HG03378 (cell line): Measurements from ENCODE around the gene WDFY2.

Experiments used
- ATAC-seq: cut with Tn5 transposase; IDR thresholded peaks from one replicate; pipeline ENCODE4 v1.9.1; 2021; ENCODE audit warnings: mild to moderate bottlenecking, moderate library complexity; ENCODE audit not compliant: unreplicated experiment

WDFY2 gene

DNA sequence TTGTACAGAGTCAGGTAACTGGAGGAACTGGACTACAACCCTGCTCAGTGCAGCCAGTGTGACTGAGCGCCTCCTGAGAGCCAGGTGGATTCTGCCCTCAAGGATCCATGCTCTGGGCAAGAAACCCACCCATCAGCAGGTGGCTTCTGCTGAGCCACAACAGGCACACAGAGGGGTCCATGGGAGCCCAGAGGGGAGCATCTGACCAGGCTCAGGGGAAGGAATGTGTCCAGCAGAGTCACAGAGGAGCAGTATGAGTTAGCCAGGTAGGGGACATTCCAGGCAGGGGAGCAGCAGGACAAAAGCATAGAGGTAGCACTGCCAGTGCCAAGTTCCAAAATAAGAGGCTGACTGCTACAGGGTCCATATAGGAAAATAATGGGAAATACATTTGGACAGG is 199.8 kb downstream of the WDFY2 start:
- no peak for ATAC-seq

DNA sequence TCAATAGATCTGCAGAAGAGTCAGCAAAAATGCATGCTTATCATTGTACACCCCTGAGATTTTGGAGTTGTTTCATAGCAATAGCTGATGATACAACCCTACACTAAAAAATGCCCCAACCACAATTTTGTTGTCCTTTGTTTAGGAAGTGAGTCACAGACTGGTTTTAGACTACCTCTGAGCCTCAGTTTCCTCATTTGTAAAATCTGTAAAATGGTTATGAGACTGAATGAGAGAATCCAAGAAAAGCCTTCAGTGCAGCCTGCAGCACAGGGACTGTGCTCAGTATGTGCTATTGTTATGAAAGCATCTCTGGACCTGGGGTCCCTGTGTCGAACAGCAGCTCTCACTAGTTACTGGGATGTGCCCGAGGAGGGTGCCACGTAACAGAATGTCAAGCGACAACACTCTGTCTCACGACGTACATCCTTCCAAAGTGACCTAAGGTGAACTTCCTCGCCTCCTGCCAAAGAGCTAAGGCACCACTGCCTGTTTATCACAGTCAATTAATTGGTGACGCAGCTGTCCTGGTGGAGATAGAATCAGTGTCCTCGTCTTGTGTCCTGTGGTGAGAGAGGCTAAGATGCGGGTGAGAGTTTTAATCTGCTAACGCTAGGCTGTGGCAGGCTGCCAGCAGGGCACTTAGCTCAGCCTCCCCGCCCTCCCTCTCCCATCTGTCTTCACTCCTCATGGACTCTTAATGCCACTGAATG is 201.6 kb downstream of the WDFY2 start:
- no peak for ATAC-seq

DNA sequence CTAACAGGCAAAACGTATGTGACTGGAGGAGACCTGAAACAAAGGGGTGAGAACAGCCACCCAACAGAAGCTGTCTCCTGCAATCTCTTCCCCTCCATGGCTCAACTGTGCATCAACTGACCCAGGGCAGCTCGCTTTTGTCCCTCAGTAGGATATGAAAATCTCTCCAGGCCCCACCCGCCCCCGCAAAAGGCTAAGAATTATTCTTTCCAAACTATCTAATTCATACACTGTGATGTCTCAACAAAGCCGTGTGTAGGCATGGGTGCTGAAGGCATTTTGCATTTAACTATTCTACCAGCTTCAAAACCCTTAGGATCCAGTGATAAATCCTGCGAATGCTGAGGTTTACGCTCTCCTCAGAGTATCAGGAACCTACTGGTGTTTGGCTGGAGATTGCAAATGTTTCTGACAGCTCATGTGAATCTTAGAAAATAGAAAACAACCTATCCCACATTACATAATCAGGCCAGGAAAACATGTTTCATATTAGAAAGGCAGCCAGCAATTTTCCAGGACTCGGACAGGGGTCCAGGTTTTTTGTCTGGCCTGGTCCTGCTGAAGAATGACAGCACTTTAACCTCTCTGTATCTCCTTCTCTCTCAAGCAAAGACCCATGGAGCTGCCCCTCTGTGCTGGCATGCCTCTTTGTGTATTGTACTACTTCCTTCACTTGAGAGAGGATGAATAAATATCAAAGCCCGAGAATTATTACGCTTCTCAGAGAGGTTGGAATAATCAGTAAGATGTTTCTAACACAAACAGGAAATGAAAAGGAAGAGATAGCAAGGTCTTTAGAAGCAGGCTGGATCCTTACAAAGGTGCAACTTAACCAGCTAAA is 202.4 kb downstream of the WDFY2 start:
- no peak for ATAC-seq

DNA sequence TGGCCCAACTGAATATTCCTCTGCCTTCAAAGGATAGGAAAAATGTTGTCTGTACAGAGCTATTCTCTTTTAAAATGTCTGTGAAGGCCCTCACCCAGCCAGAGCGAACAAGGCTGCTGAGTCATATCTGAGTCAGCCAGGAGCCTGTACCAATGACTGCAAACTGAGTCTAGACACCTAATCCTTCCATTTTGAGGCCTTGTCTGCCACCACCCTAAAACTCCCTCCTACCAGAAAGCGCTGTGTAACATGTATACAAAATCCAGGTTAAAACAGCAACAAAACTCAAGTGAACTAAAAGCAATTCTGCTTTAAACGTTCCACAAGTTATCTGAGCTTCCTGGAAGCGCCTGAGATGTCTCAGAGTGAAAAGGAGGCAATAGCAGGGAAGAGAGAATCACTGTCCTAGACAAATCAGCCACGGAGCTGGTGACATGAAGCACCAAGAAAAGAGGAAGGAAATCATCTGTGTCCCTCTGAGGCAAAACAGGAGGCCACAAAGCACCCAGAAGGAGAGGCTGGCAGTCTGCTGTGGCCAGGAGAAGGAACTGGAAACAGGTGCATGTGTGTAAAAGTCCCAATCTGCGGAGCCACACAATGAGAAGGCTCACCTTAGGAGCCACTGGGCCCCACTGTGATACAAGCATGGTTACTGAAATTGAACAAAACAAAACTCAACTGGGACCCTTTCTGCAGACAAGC is 209.5 kb downstream of the WDFY2 start:
- ATAC-seq, result peak; percentile 60

DNA sequence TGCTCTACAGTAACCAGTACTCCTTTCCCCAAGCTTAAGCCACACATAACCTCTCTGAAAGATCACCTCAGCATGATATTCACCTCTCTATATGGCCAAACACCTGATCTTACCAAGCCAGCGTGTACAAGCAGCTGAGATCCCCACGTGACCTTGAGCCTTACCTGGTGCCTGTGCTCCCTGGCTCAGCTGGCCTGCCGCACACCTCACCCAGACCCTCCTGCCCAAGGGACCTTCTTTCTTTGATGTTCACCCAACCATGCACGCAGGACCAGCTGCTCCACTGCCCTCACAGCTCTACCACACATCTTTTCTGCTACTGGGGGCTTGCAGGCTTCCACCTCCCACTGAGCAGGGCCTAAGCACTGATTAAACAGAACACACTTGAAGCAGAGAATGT is 210.7 kb downstream of the WDFY2 start:
- ATAC-seq, result no peak

DNA sequence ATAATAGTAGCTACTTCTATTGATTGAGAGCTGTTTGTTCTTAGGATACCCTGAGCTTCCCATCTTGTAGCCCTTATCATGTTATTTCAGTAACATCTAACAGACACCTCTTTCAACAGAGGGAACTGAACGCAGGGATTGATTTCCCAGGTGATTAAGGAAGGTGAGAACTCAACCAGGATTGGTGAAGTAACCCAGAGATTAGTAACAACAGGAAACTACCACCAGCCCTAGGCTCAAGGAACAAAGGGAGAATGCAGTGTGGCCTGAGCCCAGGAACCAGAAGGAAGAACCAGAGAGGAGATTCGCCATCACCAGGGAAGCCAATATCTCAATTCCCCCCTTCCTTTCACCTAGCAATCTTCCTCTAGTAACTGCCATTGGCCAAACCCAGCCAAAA is 211.2 kb downstream of the WDFY2 start:
- ATAC-seq, result no peak

DNA sequence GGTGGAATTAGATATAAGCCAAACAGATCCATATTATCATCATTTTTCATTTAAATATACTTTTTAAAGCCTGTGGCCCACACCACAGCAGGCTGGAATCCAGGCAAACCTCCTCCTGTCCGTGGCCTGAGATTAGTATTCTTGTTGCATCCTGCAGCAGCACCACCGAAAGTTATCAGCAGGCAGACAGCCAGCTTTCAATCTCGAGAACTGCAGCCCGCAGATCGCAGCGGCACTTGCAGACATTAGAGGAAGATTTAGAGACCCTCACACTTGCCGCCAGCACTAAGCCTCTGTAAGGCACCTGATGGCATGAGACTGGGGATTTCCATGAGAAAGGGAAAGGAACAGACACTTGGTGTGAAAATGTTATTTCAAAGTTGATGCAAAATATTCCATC is 212.3 kb downstream of the WDFY2 start:
- no peak for ATAC-seq

DNA sequence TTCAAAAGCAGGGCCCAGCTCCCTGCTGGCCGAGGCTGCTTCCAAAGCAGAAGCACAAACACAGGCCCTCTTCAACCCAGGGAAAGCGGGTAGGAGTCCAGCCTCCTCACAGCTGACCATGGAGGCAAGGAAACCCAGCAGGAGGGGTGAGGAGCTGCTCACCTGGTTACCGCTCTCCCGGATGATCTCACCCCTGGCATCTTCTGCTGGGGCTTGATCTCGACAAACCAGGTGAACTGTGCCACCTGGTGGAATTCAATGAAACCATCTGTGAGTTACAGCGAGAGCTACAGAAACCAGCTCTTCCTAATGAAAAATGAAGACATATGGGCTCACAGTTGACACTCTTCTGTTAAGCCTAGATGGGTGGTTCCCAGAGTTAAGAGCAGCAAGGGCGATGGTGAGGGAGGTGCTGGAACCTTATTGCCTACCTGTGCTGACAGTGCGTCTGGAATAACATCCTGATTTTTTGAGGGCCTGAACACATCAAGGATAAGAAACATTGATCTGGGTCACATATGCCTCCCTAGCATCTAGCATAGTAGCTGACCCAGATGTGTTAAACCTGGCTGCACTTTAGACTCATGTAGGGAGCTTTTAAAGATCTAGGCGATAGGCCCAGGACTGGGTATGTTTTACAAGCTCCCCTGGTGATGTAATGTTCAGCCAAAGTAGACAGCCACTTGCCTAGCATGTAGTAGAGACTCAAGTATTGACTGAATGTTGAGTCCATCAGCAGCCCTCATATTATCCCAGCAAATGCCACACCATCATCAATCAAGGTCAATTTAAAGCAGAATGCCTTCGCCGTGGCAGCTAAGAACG is 213.6 kb downstream of the WDFY2 start:
- no peak for ATAC-seq

DNA sequence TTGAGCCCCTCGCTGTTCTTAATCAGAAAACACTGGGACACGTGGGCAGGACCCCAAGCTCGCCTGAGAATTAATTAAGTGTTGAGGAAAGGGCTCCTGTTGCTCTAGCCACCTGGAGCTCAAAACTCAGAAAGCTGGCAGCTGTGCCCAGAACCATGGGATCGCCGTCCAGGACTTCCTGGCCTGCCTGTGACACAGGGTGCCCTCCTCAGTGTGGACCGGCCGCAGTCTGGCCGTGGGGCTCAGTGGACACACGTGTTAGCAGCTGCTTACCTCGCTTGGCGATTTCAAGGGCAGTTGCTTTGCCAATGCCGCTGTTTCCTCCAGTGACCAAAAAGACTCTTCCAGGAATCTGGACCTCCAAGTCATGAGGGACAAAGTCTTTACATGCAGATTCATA is 215.0 kb downstream of the WDFY2 start:
- ATAC-seq, result no peak

DNA sequence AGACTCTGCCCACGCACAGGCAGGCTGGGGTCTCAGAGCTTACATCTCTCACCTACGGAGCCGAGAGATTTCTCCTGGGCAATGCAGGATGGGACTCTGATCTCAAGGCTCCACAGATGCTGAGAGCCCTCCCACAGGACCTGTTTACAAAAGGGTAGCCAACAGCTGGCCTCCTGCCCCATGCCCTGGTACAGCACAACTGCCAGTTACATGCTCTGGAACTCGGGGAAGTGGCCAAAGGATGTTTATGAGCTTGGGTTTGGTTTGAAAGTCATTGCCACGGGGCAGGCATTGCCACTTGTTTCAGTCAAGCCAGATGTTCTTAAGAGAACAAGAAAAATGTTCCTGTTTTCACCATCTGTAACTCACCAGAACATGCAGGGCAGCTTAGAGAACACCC is 216.2 kb downstream of the WDFY2 start:
- no peak for ATAC-seq

DNA sequence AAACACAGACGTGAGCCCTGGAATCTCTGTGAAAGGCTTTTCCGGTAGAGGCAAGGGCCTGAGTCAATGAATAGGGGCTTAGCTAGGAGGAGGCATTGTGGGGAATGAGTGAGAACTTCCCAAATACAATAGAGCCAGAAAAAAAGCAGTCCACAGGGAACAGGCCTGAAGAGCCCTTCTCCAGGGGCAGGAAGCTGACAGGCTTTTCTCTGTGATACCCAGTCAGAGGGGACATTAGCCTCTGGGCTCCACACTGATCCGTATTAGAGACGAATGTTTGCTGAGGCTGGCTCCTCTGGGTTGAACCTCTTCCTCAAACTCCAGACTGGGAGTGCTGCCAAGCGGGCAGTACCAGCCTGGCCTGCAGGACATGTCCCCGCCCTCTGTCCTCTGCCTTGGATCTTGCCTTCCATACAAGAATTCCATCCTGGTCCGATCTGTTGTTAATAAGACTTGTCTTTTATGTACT is 217.4 kb downstream of the WDFY2 start:
- no peak for ATAC-seq

DNA sequence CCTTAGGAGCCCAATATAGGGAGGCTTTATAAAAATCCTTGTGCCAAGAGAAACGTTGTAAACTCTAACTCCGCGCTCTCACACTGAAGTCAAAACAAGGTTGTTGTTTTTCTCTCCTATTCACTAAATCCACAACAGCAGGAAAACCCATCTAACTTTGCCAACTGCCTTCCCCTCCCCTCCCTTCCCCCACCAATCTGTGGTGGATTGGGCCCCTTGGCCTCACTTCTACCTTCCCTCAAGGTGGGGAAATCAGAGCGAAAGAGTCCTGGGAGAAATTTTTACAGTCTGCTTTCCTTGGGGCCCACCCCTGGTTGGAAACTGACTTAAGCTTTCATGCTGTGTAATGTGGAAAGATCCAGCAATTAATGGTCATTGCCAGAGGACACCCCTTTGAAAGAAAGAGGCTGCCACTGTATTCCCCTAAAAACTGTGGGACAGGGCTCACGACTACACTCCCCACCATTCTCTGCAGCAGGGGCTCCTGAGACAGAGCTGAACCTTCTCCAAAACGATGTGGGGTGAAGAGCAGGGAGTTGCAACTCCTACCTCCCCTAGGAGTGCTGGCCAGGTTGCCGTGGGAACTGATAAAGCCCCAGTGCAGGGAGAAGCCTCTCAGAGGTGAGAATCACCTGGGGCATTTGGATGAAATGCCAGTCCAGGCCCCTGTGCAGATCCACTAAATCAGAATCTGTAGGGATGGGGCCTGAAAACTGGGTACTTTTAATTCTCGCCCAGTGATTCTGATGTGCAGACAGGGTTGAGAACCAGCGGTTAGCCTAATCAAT is 218.6 kb downstream of the WDFY2 start:
- no peak for ATAC-seq

DNA sequence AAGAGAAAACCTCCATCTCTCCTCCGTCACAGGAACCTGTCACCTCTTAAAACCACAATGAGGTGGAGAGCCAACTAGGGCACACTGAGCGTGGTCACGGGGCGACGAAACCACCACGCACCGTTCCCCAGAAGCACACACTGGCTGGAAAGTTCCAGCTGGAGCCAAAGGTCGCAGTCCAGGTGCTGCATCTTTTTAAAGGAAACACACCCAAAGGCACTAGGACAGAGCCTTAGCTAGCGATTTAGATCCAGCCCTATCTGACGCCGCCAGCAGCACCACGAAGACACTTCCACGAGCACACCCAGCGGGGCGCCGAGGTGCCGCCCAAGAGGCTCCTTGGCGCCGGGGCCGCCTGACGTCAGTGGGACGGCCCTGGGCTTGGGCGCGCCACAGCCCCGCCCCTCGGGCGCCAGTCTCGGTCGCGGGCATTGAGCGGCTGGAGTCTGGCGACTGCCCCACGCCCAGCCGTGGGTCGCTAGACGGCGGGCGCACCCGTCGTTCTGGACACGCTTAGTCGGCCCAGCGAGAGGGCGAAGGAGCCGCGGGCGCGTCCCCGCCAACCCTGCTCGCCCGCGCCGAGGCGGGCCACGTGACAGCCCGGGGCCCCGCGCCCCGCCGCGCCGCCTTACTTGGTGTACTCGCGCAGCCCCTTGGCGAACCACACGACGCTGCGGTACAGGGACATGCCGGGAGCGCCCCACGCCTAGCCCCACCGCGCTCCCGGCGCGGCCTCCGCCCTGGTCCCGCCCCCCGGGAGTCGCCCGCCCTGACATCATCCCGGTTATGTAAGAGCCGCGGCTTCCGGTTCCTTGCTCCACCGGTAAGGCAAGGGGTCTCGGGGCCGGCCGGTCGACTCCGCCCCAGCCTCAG is 219.4 kb downstream of the WDFY2 start, which contains the start of gene DHRS12:
TSS of gene DHRS12 (minus strand) at position 742 of the 873 bp plus-strand sequence. CDS start 4,504 bp downstream, outside the sequence.
- ATAC-seq, result peak; percentile 65

DNA sequence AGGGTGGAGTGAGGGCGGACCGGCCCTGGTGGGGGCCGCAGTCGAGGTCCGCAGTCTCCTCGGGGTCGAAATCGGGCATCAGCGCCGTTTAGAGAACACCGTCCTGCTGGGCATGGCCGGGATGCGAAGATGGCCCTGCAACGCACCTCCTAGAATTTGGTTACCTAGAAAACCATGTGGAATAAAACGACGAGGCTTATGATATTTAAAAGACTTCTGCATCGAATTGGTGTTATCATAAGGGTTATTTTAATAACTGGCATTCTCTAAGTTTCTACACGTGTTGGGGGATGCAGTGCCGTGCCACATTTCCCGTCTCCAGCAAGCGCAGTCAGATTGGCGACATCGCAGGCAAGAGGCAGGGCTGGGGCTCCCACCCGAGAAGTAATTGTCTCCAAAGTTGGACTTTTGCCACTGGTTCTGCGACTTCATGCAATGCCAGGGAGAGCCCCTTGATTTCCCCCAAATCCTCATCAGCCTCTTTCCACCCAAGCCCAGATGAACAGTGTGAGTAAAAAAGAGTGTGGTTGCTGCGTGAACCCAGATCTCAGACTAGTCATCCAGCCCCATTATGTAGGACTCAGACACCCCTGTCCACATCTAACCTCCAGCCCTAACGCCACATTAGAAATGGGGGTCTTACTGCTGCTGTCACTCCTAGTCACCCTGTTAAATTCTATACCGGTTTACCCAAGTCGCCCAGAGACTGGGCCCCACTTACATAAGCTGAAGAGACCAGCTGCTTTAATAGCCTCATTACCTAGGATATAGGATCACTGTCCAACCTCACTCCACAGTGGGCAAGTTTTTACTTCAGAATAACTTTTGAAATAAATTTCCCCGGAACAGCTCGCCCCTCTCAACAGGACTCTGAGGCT is 220.3 kb downstream of the WDFY2 start:
- no peak for ATAC-seq

DNA sequence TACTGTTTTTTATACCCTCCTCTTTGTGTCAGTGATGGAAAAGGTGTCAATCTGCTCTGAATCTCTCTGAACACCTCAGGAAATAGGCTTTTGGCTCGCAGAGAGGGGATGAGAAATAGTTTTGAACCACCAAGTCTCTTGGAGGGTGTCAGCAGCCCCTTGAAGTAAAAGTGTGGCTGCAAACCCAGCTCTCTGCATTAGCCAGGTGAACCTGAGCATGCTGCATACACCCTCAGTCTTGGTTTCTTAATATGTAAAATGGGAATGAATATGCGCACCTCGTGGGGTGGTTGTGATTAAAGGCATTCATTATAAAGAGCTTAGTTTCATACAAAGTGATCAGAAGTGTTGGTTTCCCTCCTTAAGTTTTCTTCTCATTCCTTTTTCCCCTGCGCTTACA is 221.1 kb downstream of the WDFY2 start:
- no peak for ATAC-seq

DNA sequence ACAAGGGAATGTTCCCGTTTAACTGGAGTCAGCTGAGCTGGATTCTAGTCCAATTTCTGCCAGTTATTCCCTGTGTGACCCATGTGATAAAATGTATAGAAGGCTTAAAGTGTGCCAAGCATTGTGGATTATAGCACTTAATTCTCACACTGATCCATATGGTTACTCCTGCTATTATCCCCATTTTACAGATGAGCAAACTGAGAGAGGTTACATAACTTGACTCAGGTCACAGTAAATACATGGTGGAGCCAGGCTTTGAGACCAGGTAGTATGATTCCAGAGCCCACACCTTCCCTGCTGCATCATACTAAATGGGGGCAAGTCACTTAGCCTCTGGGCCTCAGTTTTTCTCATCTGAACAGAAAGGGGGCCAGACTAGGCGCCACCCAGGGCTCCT is 221.7 kb downstream of the WDFY2 start:
- no peak for ATAC-seq

DNA sequence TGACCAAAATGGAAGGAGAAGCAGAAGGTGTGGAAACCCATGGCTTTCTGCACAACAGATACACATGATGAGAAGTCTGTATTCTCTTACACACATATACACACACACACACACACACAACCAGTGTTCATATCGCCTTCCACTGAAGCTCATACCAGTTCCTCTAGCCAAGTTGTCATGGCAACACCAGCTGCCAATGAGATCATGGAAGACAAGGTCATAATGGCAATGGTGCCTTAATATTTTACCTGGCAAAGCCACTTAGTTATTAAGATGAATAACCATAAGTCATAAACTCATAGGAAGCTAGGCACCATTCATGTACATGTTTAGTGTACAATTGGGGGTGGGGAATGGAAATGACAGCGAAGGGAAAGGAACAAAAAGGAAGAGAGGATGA is 222.3 kb downstream of the WDFY2 start:
- no peak for ATAC-seq

DNA sequence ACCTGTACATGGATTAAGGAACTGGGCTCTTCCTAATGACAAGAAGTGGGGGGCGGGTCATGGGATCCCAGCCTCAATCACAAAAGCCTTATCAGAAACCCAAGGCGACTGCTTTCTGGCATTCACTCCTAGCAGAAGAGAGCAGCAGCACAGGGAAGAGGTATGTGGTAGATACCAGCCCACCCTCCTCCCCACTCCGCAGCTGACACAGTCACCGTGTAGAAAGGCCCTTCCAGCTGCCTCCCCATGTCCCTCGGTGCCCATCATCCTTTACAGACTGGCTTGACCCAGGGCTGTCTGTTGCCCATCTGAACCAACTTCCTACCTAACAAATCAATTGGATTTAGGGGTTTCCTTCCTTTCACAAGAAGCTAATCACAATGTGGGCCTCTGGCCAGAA is 222.8 kb downstream of the WDFY2 start:
- ATAC-seq, result no peak
